Neuronal stem cell (in vitro differentiated cells): Measurements from ENCODE around the gene PHLDA3.

Source experiments
- DNase-seq: peaks from one replicate; pipeline ENCODE4 v3.0.0-alpha.2; 2013; ENCODE audit warnings: low spot score
- H2AFZ ChIP-seq: one replicate; pipeline ENCODE4 v1.6.1; 2013; ENCODE audit warnings: mild to moderate bottlenecking, low read length, inconsistent platforms
- H2AK5ac ChIP-seq: 2 replicates; pipeline ENCODE4 v1.6.1; 2013; ENCODE audit warnings: low read depth, mild to moderate bottlenecking, inconsistent platforms, low read length, moderate library complexity, mixed read lengths
- H2BK120ac ChIP-seq: 2 replicates; pipeline ENCODE4 v1.6.1; 2013; ENCODE audit warnings: low read depth, mild to moderate bottlenecking, inconsistent platforms, low read length, moderate library complexity, mixed read lengths
- H2BK12ac ChIP-seq: one replicate; pipeline ENCODE4 v1.6.1; 2013; ENCODE audit warnings: low read length, inconsistent platforms
- H2BK15ac ChIP-seq: 2 replicates; pipeline ENCODE4 v1.6.1; 2013; ENCODE audit warnings: mild to moderate bottlenecking, low read length, inconsistent platforms, mixed read lengths
- H2BK5ac ChIP-seq: one replicate; pipeline ENCODE4 v1.6.1; 2013; ENCODE audit warnings: inconsistent platforms, mild to moderate bottlenecking, low read length, moderate library complexity
- H3K14ac ChIP-seq: one replicate; pipeline ENCODE4 v1.6.1; 2013; ENCODE audit warnings: low read length, inconsistent platforms
- H3K18ac ChIP-seq: 2 replicates; pipeline ENCODE4 v1.6.1; 2013; ENCODE audit warnings: low read length, inconsistent platforms
- H3K23ac ChIP-seq: 2 replicates; pipeline ENCODE4 v1.6.1; 2013; ENCODE audit warnings: low read depth, mild to moderate bottlenecking, mixed read lengths, low read length, inconsistent platforms; ENCODE audit not compliant: poor library complexity
- H3K27ac ChIP-seq: replicated peaks from 3 replicates; pipeline ENCODE4 v1.5.1; 2013; ENCODE audit warnings: low read length, inconsistent platforms
- H3K27me3 ChIP-seq, 3 experiments: 2 replicates each; pipeline ENCODE4 v1.6.1; 2013; ENCODE audit warnings: low read length in 3 of 3, mild to moderate bottlenecking in 2 of 3, inconsistent platforms in 1 of 3, low read depth in 1 of 3, mixed read lengths in 1 of 3, moderate library complexity in 1 of 3; ENCODE audit not compliant: control insufficient read depth in 3 of 3, insufficient read depth in 3 of 3
- H3K36me3 ChIP-seq, 2 donors: replicated peaks in 1 of 2; 2 replicates each; pipeline ENCODE4 v1.6.1; 2013; ENCODE audit warnings: low read length in 2 of 2; ENCODE audit not compliant: control insufficient read depth in 2 of 2, insufficient read depth in 2 of 2
- H3K4ac ChIP-seq: 2 replicates; pipeline ENCODE4 v1.6.1; 2013; ENCODE audit warnings: inconsistent platforms, mild to moderate bottlenecking, low read length, moderate library complexity
- H3K4me1 ChIP-seq, 2 donors: 1 replicate in 1 of 2; 2 replicates in 1 of 2; pipeline ENCODE4 v1.6.1; 2013; ENCODE audit warnings: low read length in 2 of 2, low read depth in 1 of 2; ENCODE audit not compliant: control insufficient read depth in 2 of 2, insufficient read depth in 1 of 2
- H3K4me2 ChIP-seq: one replicate; pipeline ENCODE4 v1.6.1; 2013; ENCODE audit warnings: mild to moderate bottlenecking, low read length, inconsistent platforms; ENCODE audit not compliant: insufficient read depth, poor library complexity, severe bottlenecking
- H3K4me3 ChIP-seq, 2 donors: 2 replicates each; pipeline ENCODE4 v1.5.1; 2013; ENCODE audit warnings: low read length in 2 of 2, mild to moderate bottlenecking in 2 of 2, inconsistent platforms in 1 of 2, moderate library complexity in 1 of 2
- H3K79me1 ChIP-seq: one replicate; pipeline ENCODE4 v1.6.1; 2013; ENCODE audit warnings: low read depth, mild to moderate bottlenecking, inconsistent platforms, low read length, moderate library complexity
- H3K9ac ChIP-seq: one replicate; pipeline ENCODE4 v1.6.1; 2013; ENCODE audit warnings: mild to moderate bottlenecking, low read depth, low read length, inconsistent platforms; ENCODE audit not compliant: poor library complexity
- H3K9me3 ChIP-seq, 2 donors: replicated peaks in 1 of 2; 2 replicates each; pipeline versions ENCODE3 to v1.6.1; 2013; ENCODE audit warnings: low read length in 2 of 2, mild to moderate bottlenecking in 2 of 2, inconsistent platforms in 1 of 2, low read depth in 1 of 2, mixed read lengths in 1 of 2, moderate library complexity in 1 of 2; ENCODE audit not compliant: control insufficient read depth in 2 of 2, insufficient read depth in 1 of 2
- H4K8ac ChIP-seq: one replicate; pipeline ENCODE4 v1.6.1; 2013; ENCODE audit warnings: low read depth, mild to moderate bottlenecking, inconsistent platforms, low read length, moderate library complexity
- H4K91ac ChIP-seq: one replicate; pipeline ENCODE4 v1.6.1; 2013; ENCODE audit warnings: low read length, low read depth, mild to moderate bottlenecking, inconsistent platforms; ENCODE audit not compliant: poor library complexity
- WGBS, 2 donors: extraction: QIAGEN DNeasy Blood & Tissue Kit; methylation state at CpG; one replicate each; pipeline ENCODE4 v1.1.7; 2013; ENCODE audit warnings: missing lambda C conversion rate in 2 of 2, mixed read lengths in 1 of 2; ENCODE audit not compliant: insufficient read length in 2 of 2, insufficient replicate concordance in 1 of 2; ENCODE audit errors: extremely low coverage in 2 of 2; 5-methylcytosine and 5-hydroxymethylcytosine counted together

Gene PHLDA3

GRCh38 chr1:201466492-201466891 lies 2.5 kb downstream of the PHLDA3 start:
- Histone ChIP-seq H2AFZ (no peak overlapping the region), H3K27ac (no peak overlapping the region), H2BK15ac (no peak overlapping the region), H3K27me3 (peaks cover 0 to 24% (median 13%) of the 10 kb centered on the region in 3 experiments), H4K91ac (no peak overlapping the region), H3K14ac (no peak overlapping the region), H3K18ac (peak overlapping the region; percentile 63), H2BK120ac (no peak overlapping the region), H2AK5ac (no peak overlapping the region), H3K4me3 (peak overlapping the region; percentile 1 to 84), H3K36me3 (peaks cover 12 to 30% of the 10 kb centered on the region in 2 donors), H4K8ac (no peak overlapping the region), H3K9me3 (no peaks in the 10 kb centered on the region), H3K79me1 (no peaks in the 10 kb centered on the region), H3K4me1 (peaks cover 10 to 20% of the 10 kb centered on the region in 2 donors), H2BK5ac (no peak overlapping the region), H2BK12ac (no peak overlapping the region), H3K9ac (no peak overlapping the region), H3K4me2 (peak overlapping the region; percentile 36), H3K4ac (no peak overlapping the region), H3K23ac (no peak overlapping the region)
- DNase-seq: no peak
- no CpG with 5 or more reads among the region's 3 CpGs for WGBS, 2 donors

- H3K4me3 ChIP-seq: no peak overlapping the region
- H3K79me1 ChIP-seq: no peaks in the 10 kb centered on the region
Observed at GRCh38 chr1:201465698-201466290, 3.2 kb downstream of the PHLDA3 start.

GRCh38 chr1:201463071-201463552 lies 5.9 kb downstream of the PHLDA3 start:
- H3K4me1 ChIP-seq: peaks cover 9% of the 10 kb centered on the region in 2 donors
- H2BK12ac ChIP-seq: no peak overlapping the region
- no peak overlapping the region for H2BK120ac ChIP-seq
- no peak overlapping the region for H3K4ac ChIP-seq
- no peak overlapping the region for H2AK5ac ChIP-seq
- H3K14ac ChIP-seq: no peak overlapping the region
- no peak overlapping the region for H4K91ac ChIP-seq
- no peak overlapping the region for H3K27ac ChIP-seq
- H3K4me3 ChIP-seq: no peak overlapping the region
- H3K9me3 ChIP-seq: no peaks in the 10 kb centered on the region
- H3K18ac ChIP-seq: no peak overlapping the region
- no peak overlapping the region for H2BK5ac ChIP-seq
- peaks cover 0 to 5% (median 0%) of the 10 kb centered on the region in 3 experiments for H3K27me3 ChIP-seq
- H2BK15ac ChIP-seq: no peak overlapping the region
- H2AFZ ChIP-seq: no peak overlapping the region
- WGBS, 2 donors: no CpG with 5 or more reads among the region's 7 CpGs
- no peak overlapping the region for H3K23ac ChIP-seq
- no peaks in the 10 kb centered on the region for H3K79me1 ChIP-seq
- H3K4me2 ChIP-seq: no peak overlapping the region
- peaks cover 12 to 30% of the 10 kb centered on the region in 2 donors for H3K36me3 ChIP-seq
- peak overlapping the region; percentile 63 for H3K9ac ChIP-seq
- no peak for DNase-seq
- no peak overlapping the region for H4K8ac ChIP-seq

More at GRCh38 chr1:201465698-201466290, 3.2 kb downstream of the PHLDA3 start:
- H2BK5ac ChIP-seq: no peak overlapping the region
- no peak overlapping the region for H3K18ac ChIP-seq
- DNase-seq: no peak
- H4K8ac ChIP-seq: no peak overlapping the region
- H2BK12ac ChIP-seq: no peak overlapping the region
- H3K9ac ChIP-seq: no peak overlapping the region
- no peak overlapping the region for H3K4me2 ChIP-seq
- H3K4me1 ChIP-seq: peaks cover 14 to 20% of the 10 kb centered on the region in 2 donors
- no peak overlapping the region for H2BK15ac ChIP-seq
- H3K27ac ChIP-seq: no peak overlapping the region
- H3K14ac ChIP-seq: no peak overlapping the region
- no peak overlapping the region for H2AFZ ChIP-seq
- H3K4ac ChIP-seq: no peak overlapping the region
- no peak overlapping the region for H2AK5ac ChIP-seq
- no peak overlapping the region for H4K91ac ChIP-seq
- H2BK120ac ChIP-seq: no peak overlapping the region
- H3K23ac ChIP-seq: no peak overlapping the region
- peaks cover 12 to 30% of the 10 kb centered on the region in 2 donors for H3K36me3 ChIP-seq
- WGBS, 2 donors: no CpG with 5 or more reads among the region's 9 CpGs
- no peaks in the 10 kb centered on the region for H3K9me3 ChIP-seq
- peaks cover 0 to 22% (median 8%) of the 10 kb centered on the region in 3 experiments for H3K27me3 ChIP-seq

GRCh38 chr1:201461645-201462441 lies 7.1 kb downstream of the PHLDA3 start:
- Histone ChIP-seq H3K9ac (peak overlapping the region; percentile 61), H4K8ac (no peak overlapping the region), H3K4me2 (no peak overlapping the region), H3K18ac (peak overlapping the region; percentile 74), H3K36me3 (peaks cover 12 to 29% of the 10 kb centered on the region in 2 donors), H3K23ac (peak overlapping the region; percentile 14), H2BK12ac (peak overlapping the region; percentile 60), H4K91ac (peak overlapping the region; percentile 14), H3K4ac (peak overlapping the region; percentile 24), H2BK120ac (no peak overlapping the region), H3K4me1 (peaks cover 9 to 10% of the 10 kb centered on the region in 2 donors), H3K27me3 (no peaks in the 10 kb centered on the region), H3K4me3 (no peak overlapping the region), H3K79me1 (no peaks in the 10 kb centered on the region), H2BK5ac (no peak overlapping the region), H2AFZ (no peak overlapping the region), H3K14ac (peak overlapping the region; percentile 87), H3K27ac (no peak overlapping the region), H3K9me3 (no peaks in the 10 kb centered on the region), H2BK15ac (peak overlapping the region; percentile 54), H2AK5ac (peak overlapping the region; percentile 39)
- WGBS, 2 donors: no CpG with 5 or more reads among the region's 13 CpGs
- DNase-seq: no peak
